Peyer's patch (tissue), 4 donors: ENCODE measurements around the gene FLT3LG.

Experiments
- CTCF ChIP-seq, 6 experiments: fragments of 450-650 bp in 4 of 6; fragments of 200-600 bp in 2 of 6; sonication (generic) in 1 of 6; IDR thresholded peaks; one replicate each; pipeline ENCODE4 v1.5.1; 2017 to 2019; ENCODE audit warnings: antibody characterized with exemption in 6 of 6, mild to moderate bottlenecking in 3 of 6, moderate library complexity in 1 of 6
- POLR2A ChIP-seq, 2 donors: fragments of 450-650 bp; IDR thresholded peaks; one replicate each; pipeline ENCODE4 v1.5.1; 2017; ENCODE audit warnings: antibody characterized with exemption in 2 of 2, mild to moderate bottlenecking in 2 of 2, moderate library complexity in 2 of 2

DNA sequence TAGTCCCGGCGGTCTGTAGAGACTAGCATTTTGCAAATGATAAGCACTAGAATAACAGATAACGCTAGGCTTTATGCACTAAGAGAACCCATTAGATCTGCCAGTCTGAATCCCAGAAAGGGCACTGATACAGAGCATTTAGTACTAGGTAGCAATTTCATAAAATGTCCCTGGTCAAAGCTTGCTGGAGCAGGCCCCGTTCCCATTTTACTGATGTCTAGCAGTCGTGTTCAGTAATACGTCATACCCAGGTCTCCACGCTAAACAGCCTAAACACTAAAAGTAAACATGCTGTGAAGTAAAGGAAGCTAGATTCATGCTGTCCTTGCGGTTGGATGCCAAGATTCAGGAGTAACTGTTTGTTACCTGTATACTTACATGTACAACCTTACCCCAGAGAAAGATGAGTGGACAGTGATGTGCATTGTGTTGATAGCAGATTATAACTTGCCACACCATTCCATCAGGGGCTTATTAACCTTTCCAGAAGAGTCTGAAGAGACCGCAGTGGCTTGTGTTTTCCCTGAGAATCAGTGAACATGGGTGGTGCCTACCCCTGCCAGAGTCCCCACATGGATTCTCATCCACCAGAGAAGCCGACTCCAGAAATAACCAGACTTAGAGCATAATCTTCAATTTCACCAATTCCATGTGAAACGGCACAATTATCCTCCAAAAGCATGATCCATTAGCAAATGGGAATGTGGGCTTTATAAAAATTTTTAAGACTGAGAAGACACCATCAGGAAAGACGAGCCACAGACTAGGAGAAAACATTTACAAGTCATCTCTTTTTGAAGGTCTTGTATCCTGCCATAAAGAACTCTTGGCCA, 18.8 kb downstream of the FLT3LG start:
- no peak for TF ChIP-seq POLR2A (IDR thresholded peaks at IDR 0.05)
- TF ChIP-seq CTCF (IDR thresholded peaks at IDR 0.05) = no peak
